Activated naive CD8-positive, alpha-beta T cell (primary cell): Measurements from ENCODE around the gene COPS9.

Experiments
- H3K27ac Mint-ChIP-seq: one replicate; pipeline ENCODE4 v1.8.0; 2021; ENCODE audit warnings: mixed read lengths
- H3K27me3 Mint-ChIP-seq: one replicate; pipeline ENCODE4 v1.8.0; 2021; ENCODE audit warnings: mixed read lengths
- H3K36me3 Mint-ChIP-seq: one replicate; pipeline ENCODE4 v1.8.0; 2021; ENCODE audit warnings: mixed read lengths
- H3K4me1 Mint-ChIP-seq: one replicate; pipeline ENCODE4 v1.8.0; 2021; ENCODE audit warnings: low read depth, mixed read lengths
- H3K4me3 Mint-ChIP-seq: one replicate; pipeline ENCODE4 v1.8.0; 2021; ENCODE audit warnings: mild to moderate bottlenecking, mixed read lengths
- H3K9me3 Mint-ChIP-seq: one replicate; pipeline ENCODE4 v1.8.0; 2021; ENCODE audit warnings: low read depth, mixed read lengths

COPS9 gene

GRCh38 chr2:240169486-240170353, 33.6 kb upstream of the COPS9 start:
- no peak overlapping the region for H3K27ac Mint-ChIP-seq
- H3K27me3 Mint-ChIP-seq = peaks cover 2% of the 10 kb centered on the region
- no peaks in the 10 kb centered on the region for H3K36me3 Mint-ChIP-seq
- no peaks in the 10 kb centered on the region for H3K9me3 Mint-ChIP-seq
- no peaks in the 10 kb centered on the region for H3K4me1 Mint-ChIP-seq
- no peak overlapping the region for H3K4me3 Mint-ChIP-seq

GRCh38 chr2:240168546-240169361, 32.6 kb upstream of the COPS9 start:
- Mint-ChIP-seq H3K27me3 (peaks cover 2% of the 10 kb centered on the region), H3K4me3 (no peak overlapping the region), H3K4me1 (no peaks in the 10 kb centered on the region), H3K27ac (no peak overlapping the region), H3K9me3 (no peaks in the 10 kb centered on the region), H3K36me3 (no peaks in the 10 kb centered on the region)

GRCh38 chr2:240168041-240168440, 31.9 kb upstream of the COPS9 start:
- Mint-ChIP-seq H3K4me3 (no peak overlapping the region), H3K9me3 (no peaks in the 10 kb centered on the region), H3K36me3 (no peaks in the 10 kb centered on the region), H3K27ac (no peak overlapping the region), H3K27me3 (peaks cover 2% of the 10 kb centered on the region), H3K4me1 (no peaks in the 10 kb centered on the region)

GRCh38 chr2:240167588-240167880, 31.4 kb upstream of the COPS9 start:
- H3K36me3 Mint-ChIP-seq = no peaks in the 10 kb centered on the region
- H3K4me1 Mint-ChIP-seq = no peaks in the 10 kb centered on the region
- no peak overlapping the region for H3K4me3 Mint-ChIP-seq

GRCh38 chr2:240166761-240167587, 30.9 kb upstream of the COPS9 start:
- Mint-ChIP-seq H3K27ac (no peak overlapping the region), H3K9me3 (no peaks in the 10 kb centered on the region), H3K27me3 (peaks cover 2% of the 10 kb centered on the region), H3K36me3 (no peaks in the 10 kb centered on the region), H3K4me3 (no peak overlapping the region), H3K4me1 (no peaks in the 10 kb centered on the region)

More at GRCh38 chr2:240167588-240167880, 31.4 kb upstream of the COPS9 start:
- Mint-ChIP-seq H3K27ac (no peak overlapping the region), H3K27me3 (peaks cover 2% of the 10 kb centered on the region), H3K9me3 (no peaks in the 10 kb centered on the region)

GRCh38 chr2:240166191-240166590, 30.1 kb upstream of the COPS9 start:
- Mint-ChIP-seq H3K9me3 (no peaks in the 10 kb centered on the region), H3K27me3 (peaks cover 1% of the 10 kb centered on the region), H3K4me3 (no peak overlapping the region), H3K27ac (no peak overlapping the region), H3K36me3 (no peaks in the 10 kb centered on the region), H3K4me1 (no peaks in the 10 kb centered on the region)

- H3K36me3 Mint-ChIP-seq = no peaks in the 10 kb centered on the region
- H3K9me3 Mint-ChIP-seq = no peaks in the 10 kb centered on the region
- no peak overlapping the region for H3K27ac Mint-ChIP-seq
- no peaks in the 10 kb centered on the region for H3K27me3 Mint-ChIP-seq
- no peaks in the 10 kb centered on the region for H3K4me1 Mint-ChIP-seq
- H3K4me3 Mint-ChIP-seq = no peak overlapping the region
These were observed 29.6 kb upstream of the COPS9 start for GRCh38 chr2:240165661-240166060.

- no peak overlapping the region for H3K4me3 Mint-ChIP-seq
- no peaks in the 10 kb centered on the region for H3K27me3 Mint-ChIP-seq
These were observed 28.9 kb upstream of the COPS9 start for GRCh38 chr2:240165034-240165433.

GRCh38 chr2:240164586-240164985, 28.5 kb upstream of the COPS9 start:
- Mint-ChIP-seq H3K27ac (no peak overlapping the region), H3K4me3 (no peak overlapping the region), H3K36me3 (no peaks in the 10 kb centered on the region), H3K9me3 (no peaks in the 10 kb centered on the region), H3K4me1 (no peaks in the 10 kb centered on the region), H3K27me3 (no peaks in the 10 kb centered on the region)

More at GRCh38 chr2:240165034-240165433, 28.9 kb upstream of the COPS9 start:
- no peaks in the 10 kb centered on the region for H3K9me3 Mint-ChIP-seq
- H3K27ac Mint-ChIP-seq = no peak overlapping the region
- no peaks in the 10 kb centered on the region for H3K36me3 Mint-ChIP-seq
- no peaks in the 10 kb centered on the region for H3K4me1 Mint-ChIP-seq

- Mint-ChIP-seq H3K27ac (no peak overlapping the region), H3K36me3 (no peaks in the 10 kb centered on the region), H3K4me3 (no peak overlapping the region), H3K4me1 (no peaks in the 10 kb centered on the region), H3K9me3 (no peaks in the 10 kb centered on the region), H3K27me3 (no peaks in the 10 kb centered on the region)
These were observed 27.9 kb upstream of the COPS9 start for GRCh38 chr2:240163844-240164574.

GRCh38 chr2:240162939-240163714, 27.0 kb upstream of the COPS9 start:
- Mint-ChIP-seq H3K36me3 (no peaks in the 10 kb centered on the region), H3K27me3 (no peaks in the 10 kb centered on the region), H3K27ac (no peak overlapping the region), H3K4me3 (no peak overlapping the region), H3K4me1 (no peaks in the 10 kb centered on the region), H3K9me3 (no peaks in the 10 kb centered on the region)

- Mint-ChIP-seq H3K9me3 (no peaks in the 10 kb centered on the region), H3K27me3 (no peaks in the 10 kb centered on the region), H3K36me3 (no peaks in the 10 kb centered on the region), H3K27ac (no peak overlapping the region), H3K4me3 (no peak overlapping the region), H3K4me1 (no peaks in the 10 kb centered on the region)
These were observed 26.4 kb upstream of the COPS9 start for GRCh38 chr2:240162531-240162930.

GRCh38 chr2:240162032-240162431, 25.9 kb upstream of the COPS9 start:
- Mint-ChIP-seq H3K9me3 (no peaks in the 10 kb centered on the region), H3K27ac (no peak overlapping the region), H3K36me3 (no peaks in the 10 kb centered on the region), H3K27me3 (no peaks in the 10 kb centered on the region), H3K4me3 (no peak overlapping the region), H3K4me1 (no peaks in the 10 kb centered on the region)
